ENCODE results near the gene RPL37. TPM values are rescaled to one million over a fixed set of nuclear protein-coding genes. Genes with fewer than 3 reads are reported as not detected.
"Not testable (repeated sequence)": the region's sequence is repeated elsewhere in the genome, so short reads cannot be mapped to it uniquely, and the experiment has no call there.

RPL37 gene
- total and polyA plus RNA-seq, 7 experiments from 2014 or later: 1,642 to 2,827 (median 2,710) TPM

GRCh38 chr5:40875958-40876357, 40.9 kb upstream of the RPL37 start:
- DNase-seq: no peak
- no peak for ATAC-seq
- H3K4me1 Mint-ChIP-seq: peaks cover 0 to 5% (median 0%) of the 10 kb centered on the region in 7 donors
- ChIA-PET POLR2A (no interaction called here), CTCF (no interaction called here)
- Histone ChIP-seq H3K27ac (ENCODE audit: low read depth, low read length) (no peak overlapping the region), H3K27me3 (ENCODE audit: control insufficient read depth in 2 of 2, insufficient read depth in 2 of 2, low read length in 2 of 2) (no peaks in the 10 kb centered on the region), H3K4me3 (ENCODE audit: low read length) (no peak overlapping the region), H3K4me1 (ENCODE audit: control insufficient read depth in 2 of 2, insufficient read depth in 2 of 2, low read length in 2 of 2) (no peaks in the 10 kb centered on the region), H3K36me3 (ENCODE audit: control insufficient read depth in 2 of 3, insufficient read depth in 3 of 3, low read length in 3 of 3) (no peaks in the 10 kb centered on the region), H3K9me3 (ENCODE audit: control insufficient read depth in 2 of 3, low read length in 3 of 3) (peaks cover 0 to 6% (median 0%) of the 10 kb centered on the region in 3 experiments)
- H3K4me3 Mint-ChIP-seq: no peak overlapping the region
- peaks cover 0 to 10% (median 0%) of the 10 kb centered on the region in 5 donors for H3K27me3 Mint-ChIP-seq
- peaks cover 0 to 10% (median 4%) of the 10 kb centered on the region in 11 donors for H3K9me3 Mint-ChIP-seq
- intact Hi-C loops (cut with micrococcal nuclease): loop anchor here in 1 of 2 donors (5.0 kb wide), 1 partner anchor 104 kb away; no protein-coding TSS in a partner anchor
- H3K36me3 Mint-ChIP-seq: peaks cover 0 to 7% (median 4%) of the 10 kb centered on the region in 5 donors
- no peak overlapping the region for H3K27ac Mint-ChIP-seq

GRCh38 chr5:40873286-40873880, 38.4 kb upstream of the RPL37 start:
- Mint-ChIP-seq H3K27me3 (peaks cover 0 to 13% (median 0%) of the 10 kb centered on the region in 5 donors), H3K36me3 (peaks cover 0 to 7% (median 4%) of the 10 kb centered on the region in 5 donors), H3K4me3 (no peak overlapping the region), H3K4me1 (no peaks in the 10 kb centered on the region), H3K9me3 (peaks cover 0 to 10% (median 4%) of the 10 kb centered on the region in 11 donors), H3K27ac (no peak overlapping the region)
- ChIA-PET POLR2A (interaction anchor here (1.4 kb wide), 1 partner anchor 114 kb away, joined by 3 read pairs; no protein-coding TSS in a partner anchor), CTCF (interaction anchor here (0.8 kb wide), 1 partner anchor 100 kb away, joined by 4 read pairs; no protein-coding TSS in a partner anchor)
- Histone ChIP-seq H3K9me3 (ENCODE audit: control insufficient read depth in 2 of 3, low read length in 3 of 3) (peaks cover 0 to 6% (median 0%) of the 10 kb centered on the region in 3 experiments), H3K27ac (ENCODE audit: low read depth, low read length) (no peak overlapping the region), H3K4me3 (ENCODE audit: low read length) (no peak overlapping the region), H3K36me3 (ENCODE audit: control insufficient read depth in 2 of 3, insufficient read depth in 3 of 3, low read length in 3 of 3) (no peaks in the 10 kb centered on the region), H3K27me3 (ENCODE audit: control insufficient read depth in 2 of 2, insufficient read depth in 2 of 2, low read length in 2 of 2) (no peaks in the 10 kb centered on the region), H3K4me1 (ENCODE audit: control insufficient read depth in 2 of 2, insufficient read depth in 2 of 2, low read length in 2 of 2) (no peaks in the 10 kb centered on the region)
- DNase-seq (no peak), ATAC-seq (no peak)
- intact Hi-C loops (cut with micrococcal nuclease): no loop called here

- H3K27me3 ChIP-seq (ENCODE audit: control insufficient read depth in 2 of 2, insufficient read depth in 2 of 2, low read length in 2 of 2); H3K27ac ChIP-seq (ENCODE audit: low read depth, low read length); H3K4me3 ChIP-seq (ENCODE audit: low read length); H3K36me3 ChIP-seq (ENCODE audit: control insufficient read depth in 2 of 3, insufficient read depth in 3 of 3, low read length in 3 of 3); H3K9me3 ChIP-seq (ENCODE audit: control insufficient read depth in 2 of 3, low read length in 3 of 3); H3K27ac Mint-ChIP-seq; intact Hi-C loops (cut with micrococcal nuclease); H3K4me1 Mint-ChIP-seq; DNase-seq; CTCF ChIA-PET; H3K4me3 Mint-ChIP-seq; ATAC-seq; H3K36me3 Mint-ChIP-seq; H3K9me3 Mint-ChIP-seq; H3K4me1 ChIP-seq (ENCODE audit: control insufficient read depth in 2 of 2, insufficient read depth in 2 of 2, low read length in 2 of 2): not testable (repeated sequence)
- peaks cover 0 to 13% (median 0%) of the 10 kb centered on the region in 5 donors for H3K27me3 Mint-ChIP-seq
- POLR2A ChIA-PET: interaction anchor here (1.4 kb wide), 1 partner anchor 113 kb away, joined by 3 read pairs; no protein-coding TSS in a partner anchor
These were observed 37.2 kb upstream of the RPL37 start for GRCh38 chr5:40872253-40872652.

GRCh38 chr5:40871177-40871576, 36.2 kb upstream of the RPL37 start:
- H3K27ac ChIP-seq (ENCODE audit: low read depth, low read length): no peak overlapping the region
- H3K36me3 ChIP-seq (ENCODE audit: control insufficient read depth in 2 of 3, insufficient read depth in 3 of 3, low read length in 3 of 3): no peaks in the 10 kb centered on the region
- Mint-ChIP-seq H3K27ac (no peak overlapping the region), H3K4me1 (peaks cover 0 to 2% (median 0%) of the 10 kb centered on the region in 7 donors), H3K36me3 (no peaks in the 10 kb centered on the region), H3K9me3 (no peaks in the 10 kb centered on the region), H3K27me3 (peaks cover 0 to 10% (median 0%) of the 10 kb centered on the region in 5 donors), H3K4me3 (no peak overlapping the region)
- CTCF ChIA-PET: no interaction called here
- DNase-seq: no peak
- H3K4me3 ChIP-seq (ENCODE audit: low read length): no peak overlapping the region
- intact Hi-C loops (cut with micrococcal nuclease): no loop called here
- ATAC-seq: no peak
- H3K27me3 ChIP-seq (ENCODE audit: control insufficient read depth in 2 of 2, insufficient read depth in 2 of 2, low read length in 2 of 2): no peaks in the 10 kb centered on the region
- POLR2A ChIA-PET: no interaction called here
- H3K4me1 ChIP-seq (ENCODE audit: control insufficient read depth in 2 of 2, insufficient read depth in 2 of 2, low read length in 2 of 2): no peaks in the 10 kb centered on the region
- H3K9me3 ChIP-seq (ENCODE audit: control insufficient read depth in 2 of 3, low read length in 3 of 3): no peaks in the 10 kb centered on the region

GRCh38 chr5:40869384-40869783, 34.4 kb upstream of the RPL37 start:
- no peaks in the 10 kb centered on the region for H3K27me3 ChIP-seq (ENCODE audit: control insufficient read depth in 2 of 2, insufficient read depth in 2 of 2, low read length in 2 of 2)
- ATAC-seq: no peak
- CTCF ChIA-PET: no interaction called here
- H3K4me3 Mint-ChIP-seq: no peak overlapping the region
- H3K4me3 ChIP-seq (ENCODE audit: low read length): no peak overlapping the region
- H3K36me3 ChIP-seq (ENCODE audit: control insufficient read depth in 2 of 3, insufficient read depth in 3 of 3, low read length in 3 of 3): no peaks in the 10 kb centered on the region
- peaks cover 0 to 9% (median 4%) of the 10 kb centered on the region in 5 donors for H3K36me3 Mint-ChIP-seq
- intact Hi-C loops (cut with micrococcal nuclease): no loop called here
- H3K27ac ChIP-seq (ENCODE audit: low read depth, low read length): no peak overlapping the region
- H3K9me3 ChIP-seq (ENCODE audit: control insufficient read depth in 2 of 3, low read length in 3 of 3): no peaks in the 10 kb centered on the region
- peaks cover 0 to 8% (median 0%) of the 10 kb centered on the region in 5 donors for H3K27me3 Mint-ChIP-seq
- H3K4me1 Mint-ChIP-seq: peaks cover 0 to 2% (median 0%) of the 10 kb centered on the region in 7 donors
- DNase-seq: no peak
- peaks cover 0 to 14% (median 7%) of the 10 kb centered on the region in 11 donors for H3K9me3 Mint-ChIP-seq
- H3K4me1 ChIP-seq (ENCODE audit: control insufficient read depth in 2 of 2, insufficient read depth in 2 of 2, low read length in 2 of 2): no peaks in the 10 kb centered on the region
- no peak overlapping the region for H3K27ac Mint-ChIP-seq
- POLR2A ChIA-PET: no interaction called here

GRCh38 chr5:40866844-40867243, 31.8 kb upstream of the RPL37 start:
- H3K27me3 ChIP-seq (ENCODE audit: control insufficient read depth in 2 of 2, insufficient read depth in 2 of 2, low read length in 2 of 2): no peaks in the 10 kb centered on the region
- no peaks in the 10 kb centered on the region for H3K9me3 ChIP-seq (ENCODE audit: control insufficient read depth in 2 of 3, low read length in 3 of 3)
- H3K4me3 Mint-ChIP-seq: no peak overlapping the region
- H3K27ac Mint-ChIP-seq: no peak overlapping the region
- no peaks in the 10 kb centered on the region for H3K4me1 ChIP-seq (ENCODE audit: control insufficient read depth in 2 of 2, insufficient read depth in 2 of 2, low read length in 2 of 2)
- DNase-seq (no peak), ATAC-seq (no peak)
- POLR2A ChIA-PET: no interaction called here
- CTCF ChIA-PET: no interaction called here
- peaks cover 0 to 9% (median 4%) of the 10 kb centered on the region in 5 donors for H3K36me3 Mint-ChIP-seq
- intact Hi-C loops (cut with micrococcal nuclease): no loop called here
- peaks cover 0 to 2% (median 0%) of the 10 kb centered on the region in 7 donors for H3K4me1 Mint-ChIP-seq
- H3K9me3 Mint-ChIP-seq: peaks cover 0 to 18% (median 7%) of the 10 kb centered on the region in 11 donors
- peaks cover 0 to 4% (median 0%) of the 10 kb centered on the region in 5 donors for H3K27me3 Mint-ChIP-seq
- no peak overlapping the region for H3K4me3 ChIP-seq (ENCODE audit: low read length)
- no peak overlapping the region for H3K27ac ChIP-seq (ENCODE audit: low read depth, low read length)
- H3K36me3 ChIP-seq (ENCODE audit: control insufficient read depth in 2 of 3, insufficient read depth in 3 of 3, low read length in 3 of 3): no peaks in the 10 kb centered on the region

- H3K4me1 ChIP-seq (ENCODE audit: control insufficient read depth in 2 of 2, insufficient read depth in 2 of 2, low read length in 2 of 2); H3K9me3 ChIP-seq (ENCODE audit: control insufficient read depth in 2 of 3, low read length in 3 of 3); POLR2A ChIA-PET; H3K27ac Mint-ChIP-seq; H3K4me3 ChIP-seq (ENCODE audit: low read length); CTCF ChIA-PET; ATAC-seq; H3K27me3 ChIP-seq (ENCODE audit: control insufficient read depth in 2 of 2, insufficient read depth in 2 of 2, low read length in 2 of 2); intact Hi-C loops (cut with micrococcal nuclease); H3K27ac ChIP-seq (ENCODE audit: low read depth, low read length); DNase-seq; H3K27me3 Mint-ChIP-seq; H3K36me3 Mint-ChIP-seq; H3K36me3 ChIP-seq (ENCODE audit: control insufficient read depth in 2 of 3, insufficient read depth in 3 of 3, low read length in 3 of 3); H3K4me3 Mint-ChIP-seq; H3K4me1 Mint-ChIP-seq: not testable (repeated sequence)
- H3K9me3 Mint-ChIP-seq: peaks cover 0 to 18% (median 7%) of the 10 kb centered on the region in 11 donors
These were observed 30.0 kb upstream of the RPL37 start for GRCh38 chr5:40865004-40865403.

All from naive thymus-derived CD4-positive, alpha-beta T cell (primary cell).